SK-N-SH (cell line): Measurements from ENCODE around the gene ACER3.

ENCODE experiments used
- EP300 ChIP-seq, 2 experiments: IDR thresholded peaks; 2 replicates each; pipeline versions ENCODE4 v1.4.0 to v1.6.1; 2012; ENCODE audit warnings: borderline replicate concordance in 1 of 2, low read depth in 1 of 2, low read length in 1 of 2
- EZH2phosphoT487 ChIP-seq: fragments of 200-600 bp; sonication (generic); IDR thresholded peaks from 2 replicates; pipeline ENCODE4 v1.6.1; 2017; ENCODE audit warnings: low read depth, mixed run types, mild to moderate bottlenecking, antibody characterized with exemption, moderate library complexity, borderline replicate concordance
- POLR2AphosphoS5 ChIP-seq: IDR thresholded peaks from 2 replicates; pipeline ENCODE4 v1.6.1; 2012; ENCODE audit warnings: low read depth, low read length
- RFX5 ChIP-seq: IDR thresholded peaks from 2 replicates; pipeline ENCODE4 v1.6.1; 2012; ENCODE audit warnings: mild to moderate bottlenecking, improper control_type of control experiment, low read length
- TCF12 ChIP-seq: IDR thresholded peaks from 2 replicates; pipeline ENCODE4 v1.4.0; 2012
- TF ChIP-seq, protein P1 (sequence below): fragments of 200-600 bp; sonication (generic); IDR thresholded peaks from 2 replicates; pipeline ENCODE4 v1.6.1; 2017; ENCODE audit warnings: antibody characterized with exemption, mild to moderate bottlenecking, moderate library complexity
- TF ChIP-seq, protein P2 (sequence below): IDR thresholded peaks from 2 replicates; pipeline ENCODE4 v1.4.0; 2012; ENCODE audit warnings: low read depth
- TF ChIP-seq, protein P3 (sequence below): IDR thresholded peaks from 2 replicates; pipeline ENCODE4 v1.6.1; 2012; ENCODE audit warnings: mild to moderate bottlenecking, low read depth, low read length, moderate library complexity
- TF ChIP-seq, protein P4 (sequence below): IDR thresholded peaks from 2 replicates; pipeline ENCODE4; 2012

DNA sequence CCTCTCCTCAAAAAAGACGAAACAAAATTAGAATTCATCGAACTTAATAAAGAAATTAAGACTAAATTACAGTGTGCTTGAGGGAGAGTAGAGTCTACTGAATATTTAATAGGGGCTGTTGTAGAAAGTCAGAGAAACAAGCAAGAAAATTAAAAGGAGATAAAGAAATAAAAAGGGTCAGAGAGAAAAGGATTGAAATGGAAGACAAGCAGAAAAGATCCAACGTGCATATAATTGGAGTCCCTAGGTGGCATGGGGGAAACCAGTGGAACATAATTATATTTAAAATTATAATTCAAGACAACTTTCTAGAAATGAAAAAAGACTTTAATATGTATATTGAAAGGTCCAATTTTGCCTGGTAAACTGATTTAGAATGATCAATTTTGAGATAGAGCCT is 74.3 kb downstream of the ACER3 start:
- TF ChIP-seq, protein P1, sequence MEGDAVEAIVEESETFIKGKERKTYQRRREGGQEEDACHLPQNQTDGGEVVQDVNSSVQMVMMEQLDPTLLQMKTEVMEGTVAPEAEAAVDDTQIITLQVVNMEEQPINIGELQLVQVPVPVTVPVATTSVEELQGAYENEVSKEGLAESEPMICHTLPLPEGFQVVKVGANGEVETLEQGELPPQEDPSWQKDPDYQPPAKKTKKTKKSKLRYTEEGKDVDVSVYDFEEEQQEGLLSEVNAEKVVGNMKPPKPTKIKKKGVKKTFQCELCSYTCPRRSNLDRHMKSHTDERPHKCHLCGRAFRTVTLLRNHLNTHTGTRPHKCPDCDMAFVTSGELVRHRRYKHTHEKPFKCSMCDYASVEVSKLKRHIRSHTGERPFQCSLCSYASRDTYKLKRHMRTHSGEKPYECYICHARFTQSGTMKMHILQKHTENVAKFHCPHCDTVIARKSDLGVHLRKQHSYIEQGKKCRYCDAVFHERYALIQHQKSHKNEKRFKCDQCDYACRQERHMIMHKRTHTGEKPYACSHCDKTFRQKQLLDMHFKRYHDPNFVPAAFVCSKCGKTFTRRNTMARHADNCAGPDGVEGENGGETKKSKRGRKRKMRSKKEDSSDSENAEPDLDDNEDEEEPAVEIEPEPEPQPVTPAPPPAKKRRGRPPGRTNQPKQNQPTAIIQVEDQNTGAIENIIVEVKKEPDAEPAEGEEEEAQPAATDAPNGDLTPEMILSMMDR = no peak
- no peak for TF ChIP-seq EP300 (IDR thresholded peaks at IDR 0.05; ENCODE audit: borderline replicate concordance in 1 of 2, low read depth in 1 of 2, low read length in 1 of 2)
- no peak for TF ChIP-seq RFX5
- TF ChIP-seq, protein P2, sequence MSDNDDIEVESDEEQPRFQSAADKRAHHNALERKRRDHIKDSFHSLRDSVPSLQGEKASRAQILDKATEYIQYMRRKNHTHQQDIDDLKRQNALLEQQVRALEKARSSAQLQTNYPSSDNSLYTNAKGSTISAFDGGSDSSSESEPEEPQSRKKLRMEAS = no peak
- TF ChIP-seq POLR2AphosphoS5 = no peak
- no peak for TF ChIP-seq TCF12
- TF ChIP-seq EZH2phosphoT487 = no peak
- TF ChIP-seq, protein P3, sequence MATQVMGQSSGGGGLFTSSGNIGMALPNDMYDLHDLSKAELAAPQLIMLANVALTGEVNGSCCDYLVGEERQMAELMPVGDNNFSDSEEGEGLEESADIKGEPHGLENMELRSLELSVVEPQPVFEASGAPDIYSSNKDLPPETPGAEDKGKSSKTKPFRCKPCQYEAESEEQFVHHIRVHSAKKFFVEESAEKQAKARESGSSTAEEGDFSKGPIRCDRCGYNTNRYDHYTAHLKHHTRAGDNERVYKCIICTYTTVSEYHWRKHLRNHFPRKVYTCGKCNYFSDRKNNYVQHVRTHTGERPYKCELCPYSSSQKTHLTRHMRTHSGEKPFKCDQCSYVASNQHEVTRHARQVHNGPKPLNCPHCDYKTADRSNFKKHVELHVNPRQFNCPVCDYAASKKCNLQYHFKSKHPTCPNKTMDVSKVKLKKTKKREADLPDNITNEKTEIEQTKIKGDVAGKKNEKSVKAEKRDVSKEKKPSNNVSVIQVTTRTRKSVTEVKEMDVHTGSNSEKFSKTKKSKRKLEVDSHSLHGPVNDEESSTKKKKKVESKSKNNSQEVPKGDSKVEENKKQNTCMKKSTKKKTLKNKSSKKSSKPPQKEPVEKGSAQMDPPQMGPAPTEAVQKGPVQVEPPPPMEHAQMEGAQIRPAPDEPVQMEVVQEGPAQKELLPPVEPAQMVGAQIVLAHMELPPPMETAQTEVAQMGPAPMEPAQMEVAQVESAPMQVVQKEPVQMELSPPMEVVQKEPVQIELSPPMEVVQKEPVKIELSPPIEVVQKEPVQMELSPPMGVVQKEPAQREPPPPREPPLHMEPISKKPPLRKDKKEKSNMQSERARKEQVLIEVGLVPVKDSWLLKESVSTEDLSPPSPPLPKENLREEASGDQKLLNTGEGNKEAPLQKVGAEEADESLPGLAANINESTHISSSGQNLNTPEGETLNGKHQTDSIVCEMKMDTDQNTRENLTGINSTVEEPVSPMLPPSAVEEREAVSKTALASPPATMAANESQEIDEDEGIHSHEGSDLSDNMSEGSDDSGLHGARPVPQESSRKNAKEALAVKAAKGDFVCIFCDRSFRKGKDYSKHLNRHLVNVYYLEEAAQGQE = no peak
- TF ChIP-seq, protein P4, sequence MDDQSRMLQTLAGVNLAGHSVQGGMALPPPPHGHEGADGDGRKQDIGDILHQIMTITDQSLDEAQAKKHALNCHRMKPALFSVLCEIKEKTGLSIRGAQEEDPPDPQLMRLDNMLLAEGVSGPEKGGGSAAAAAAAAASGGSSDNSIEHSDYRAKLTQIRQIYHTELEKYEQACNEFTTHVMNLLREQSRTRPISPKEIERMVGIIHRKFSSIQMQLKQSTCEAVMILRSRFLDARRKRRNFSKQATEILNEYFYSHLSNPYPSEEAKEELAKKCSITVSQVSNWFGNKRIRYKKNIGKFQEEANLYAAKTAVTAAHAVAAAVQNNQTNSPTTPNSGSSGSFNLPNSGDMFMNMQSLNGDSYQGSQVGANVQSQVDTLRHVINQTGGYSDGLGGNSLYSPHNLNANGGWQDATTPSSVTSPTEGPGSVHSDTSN = no peak
